Panc1 (cell line): ENCODE results near the gene TTBK1. TPM values are rescaled to one million over a fixed set of nuclear protein-coding genes. Genes with fewer than 3 reads are reported as not detected.

ENCODE experiments used
- ATAC-seq: fragments of 200-7000 bp; cut with Tn5 transposase; 2 replicates; pipeline ENCODE4 v1.9.1; 2020; ENCODE audit warnings: mild to moderate bottlenecking, moderate library complexity
- BruUV-seq: library from RNA; stranded (reverse); fragments of 400-500 nt; replicated peaks from 2 replicates; lab custom pipeline; 2021; lab: Mats Ljungman, UMichigan
- CTCF ChIA-PET: fragments of 300-600 bp; sonication (Branson Sonifier 250); formaldehyde crosslinking; loops from one replicate; lab custom pipeline; 2022; ENCODE audit warnings: antibody characterized with exemption; lab: Charles Lee
- POLR2A ChIA-PET: fragments of 300-600 bp; sonication (Branson Sonifier 250); formaldehyde crosslinking; loops from one replicate; lab custom pipeline; 2022; ENCODE audit warnings: antibody characterized with exemption; lab: Charles Lee
- DNase-seq: peaks from one replicate; pipeline ENCODE4 v3.0.0-alpha.2; 2010; ENCODE audit warnings: low read depth, low spot score
- H3K27ac ChIP-seq: 2 replicates; pipeline ENCODE4 v1.5.1; 2011; ENCODE audit warnings: mild to moderate bottlenecking, low read length, inconsistent platforms
- H3K27me3 ChIP-seq: fragments of 200-500 bp; sonication (Bioruptor generic); 2 replicates; pipeline ENCODE4 v1.6.0; 2014; ENCODE audit warnings: low read length, inconsistent platforms; ENCODE audit not compliant: control insufficient read depth, insufficient read depth
- H3K36me3 ChIP-seq: fragments of 200-500 bp; sonication (Bioruptor generic); 2 replicates; pipeline ENCODE4 v1.5.1; 2014; ENCODE audit warnings: inconsistent platforms, mild to moderate bottlenecking, low read length, moderate library complexity; ENCODE audit not compliant: control insufficient read depth, insufficient read depth
- H3K4me1 ChIP-seq: 2 replicates; pipeline ENCODE4 v1.5.1; 2011; ENCODE audit warnings: inconsistent platforms, mild to moderate bottlenecking, low read length, moderate library complexity; ENCODE audit not compliant: control insufficient read depth, insufficient read depth
- H3K4me3 ChIP-seq, 2 experiments: 2 replicates each; pipeline ENCODE4 v1.5.1; 2011 to 2012; ENCODE audit warnings: low read depth in 2 of 2, low read length in 2 of 2, mild to moderate bottlenecking in 2 of 2, inconsistent platforms in 1 of 2, moderate library complexity in 1 of 2
- H3K9me3 ChIP-seq: fragments of 200-500 bp; sonication (Bioruptor generic); 2 replicates; pipeline ENCODE4 v1.5.1; 2014; ENCODE audit warnings: low read depth, mild to moderate bottlenecking, inconsistent platforms, low read length, moderate library complexity; ENCODE audit not compliant: control insufficient read depth, insufficient read depth
- CTCF ChIP-seq: fragments of 450-650 bp; IDR thresholded peaks from 2 replicates; pipeline ENCODE4 v1.5.1; 2017; ENCODE audit warnings: mild to moderate bottlenecking
- POLR2AphosphoS5 ChIP-seq: IDR thresholded peaks from 2 replicates; pipeline ENCODE4 v1.6.1; 2012; ENCODE audit warnings: mild to moderate bottlenecking, low read depth, low read length, moderate library complexity
- REST ChIP-seq, 2 experiments: IDR thresholded peaks; 2 replicates each; pipeline ENCODE4 v1.6.1; 2011 to 2012; ENCODE audit warnings: low read depth in 2 of 2, control low read depth in 1 of 2, low read length in 1 of 2, mild to moderate bottlenecking in 1 of 2, moderate library complexity in 1 of 2; ENCODE audit not compliant: insufficient read depth in 1 of 2
- SIN3A ChIP-seq: IDR thresholded peaks from 2 replicates; pipeline ENCODE4 v1.6.1; 2012; ENCODE audit warnings: low read depth, mild to moderate bottlenecking, low read length, moderate library complexity, borderline replicate concordance; ENCODE audit not compliant: insufficient read depth
- TCF7L2 ChIP-seq: IDR thresholded peaks from 2 replicates; pipeline ENCODE4 v1.6.1; 2011; ENCODE audit warnings: mild to moderate bottlenecking, low read depth, low read length, inconsistent platforms
- in situ Hi-C: cut with HindIII; loops from 2 replicates; pipeline ENCODE4 v1.10.0; 2016; ENCODE audit warnings: low sequenced_read_pairs, low pct_unique_long_range_greater_than_20kb
- intact Hi-C: fragments of 100-400 bp; cut with micrococcal nuclease; formaldehyde crosslinking; loops from one replicate; pipeline ENCODE4 v1.10.0; 2022; ENCODE audit not compliant: unreplicated experiment
- total RNA-seq: library from RNA; stranded (reverse); gene quantifications from one replicate; pipeline ENCODE4 v1.2.1, GENCODE V29; 2021; ENCODE audit not compliant: unreplicated experiment

TTBK1 gene
- total RNA-seq, 1 experiment from 2014 or later = 0.10 TPM

- ChIA-PET POLR2A (no interaction called here), CTCF (no interaction called here)
- H3K27ac ChIP-seq = no peak overlapping the region
- H3K27me3 ChIP-seq = no peaks in the 10 kb centered on the region
- no TSS peak for BruUV-seq
- no peaks in the 10 kb centered on the region for H3K9me3 ChIP-seq
- no peak overlapping the region for H3K4me3 ChIP-seq
- H3K36me3 ChIP-seq = no peaks in the 10 kb centered on the region
- no peak for ATAC-seq
- intact Hi-C loops = no loop called here
- DNase-seq = no peak
- in situ Hi-C loops = no loop called here
- no peaks in the 10 kb centered on the region; the same call in 1 of the 2 replicates for H3K4me1 ChIP-seq
- TF ChIP-seq TCF7L2 = no peak
- TF ChIP-seq CTCF = no peak
Observed at GRCh38 chr6:43254846-43255245, 11.6 kb downstream of the TTBK1 start.

- TF ChIP-seq TCF7L2 = no peak
- no peak for TF ChIP-seq POLR2AphosphoS5
- no peak for TF ChIP-seq REST (IDR thresholded peaks at IDR 0.05; ENCODE audit: insufficient read depth in 1 of 2, low read depth in 2 of 2, low read length in 1 of 2)
- TF ChIP-seq CTCF = no peak
- TF ChIP-seq SIN3A = no peak
- Histone ChIP-seq H3K36me3 (no peaks in the 10 kb centered on the region), H3K4me1 (no peaks in the 10 kb centered on the region; the same call in 1 of the 2 replicates), H3K27me3 (no peaks in the 10 kb centered on the region), H3K9me3 (no peaks in the 10 kb centered on the region), H3K27ac (no peak overlapping the region), H3K4me3 (no peak overlapping the region)
- DNase-seq (no peak), ATAC-seq (no peak)
- intact Hi-C loops (no loop called here), in situ Hi-C loops (no loop called here)
- ChIA-PET POLR2A (no interaction called here), CTCF (interaction anchor here (0.7 kb wide), 1 partner anchor 224 kb away, joined by 3 read pairs; no protein-coding TSS in a partner anchor)
- no TSS peak for BruUV-seq
Observed at GRCh38 chr6:43255408-43256054, 12.2 kb downstream of the TTBK1 start.
